Hepatocyte (in vitro differentiated cells): Measurements from ENCODE around the gene PPP6R2.

Source experiments
- EZH2 ChIP-seq: fragments of 200-600 bp; sonication (generic); IDR thresholded peaks from 2 replicates; pipeline ENCODE4 v1.6.1; 2016; ENCODE audit warnings: antibody characterized with exemption, mild to moderate bottlenecking, borderline replicate concordance
- EZH2phosphoT487 ChIP-seq: fragments of 200-600 bp; sonication (generic); IDR thresholded peaks from one replicate; pipeline ENCODE4 v1.6.1; 2018; ENCODE audit warnings: antibody characterized with exemption, mild to moderate bottlenecking, low read depth, moderate library complexity; ENCODE audit not compliant: unreplicated experiment, severe bottlenecking
- TF ChIP-seq, protein P1 (sequence below): fragments of 200-600 bp; sonication (generic); IDR thresholded peaks from 2 replicates; pipeline ENCODE4 v1.5.1; 2016; ENCODE audit warnings: antibody characterized with exemption, mild to moderate bottlenecking; ENCODE audit not compliant: poor library complexity

DNA sequence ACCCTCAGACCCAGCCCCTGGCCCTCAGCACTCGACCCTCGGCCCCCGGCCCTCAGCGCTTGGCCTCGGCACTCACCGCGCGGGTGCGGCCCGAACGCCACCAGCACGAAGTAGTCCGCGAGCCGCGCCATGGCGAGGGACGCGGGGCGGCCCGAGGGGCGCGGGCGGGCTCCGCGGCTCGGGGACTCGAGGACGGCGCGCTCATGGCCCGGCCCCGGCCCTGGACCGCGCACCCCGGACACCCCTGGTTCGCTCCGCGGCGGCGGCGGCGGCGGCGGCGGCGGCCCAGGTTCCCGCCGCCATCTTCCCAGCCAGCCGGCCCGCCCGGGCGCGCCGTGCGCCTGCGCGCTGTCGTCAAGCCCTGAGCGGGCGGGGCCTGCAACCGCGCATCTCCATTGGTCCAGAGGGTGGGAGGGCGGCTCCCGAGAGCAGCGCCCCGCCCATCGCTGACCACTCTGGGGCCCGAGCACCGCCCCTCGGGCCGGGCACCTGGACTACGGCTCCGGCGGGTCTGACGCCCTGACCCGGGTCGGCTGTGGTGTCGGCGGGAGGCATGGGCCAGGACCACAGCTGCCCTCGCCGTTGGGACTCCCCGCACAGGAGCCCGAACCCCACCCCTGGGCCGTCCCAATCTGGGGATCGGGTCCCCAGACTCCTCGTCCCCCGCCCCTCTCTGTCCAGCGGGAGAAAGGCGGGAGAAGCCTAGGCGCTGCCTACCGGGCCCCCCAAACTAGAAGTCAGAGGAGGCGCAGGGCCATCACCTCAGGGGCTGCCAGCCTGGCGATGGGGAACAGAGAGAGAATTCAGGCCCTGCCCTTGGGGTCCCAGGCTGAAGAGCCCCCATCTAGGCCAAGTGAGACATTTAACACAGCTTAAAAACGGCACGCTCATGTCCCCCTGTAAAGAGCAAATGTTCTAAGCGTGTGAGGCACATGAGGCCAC is 131.9 kb downstream of the PPP6R2 start, which contains the start of gene SBF1:
- TF ChIP-seq, protein P1, sequence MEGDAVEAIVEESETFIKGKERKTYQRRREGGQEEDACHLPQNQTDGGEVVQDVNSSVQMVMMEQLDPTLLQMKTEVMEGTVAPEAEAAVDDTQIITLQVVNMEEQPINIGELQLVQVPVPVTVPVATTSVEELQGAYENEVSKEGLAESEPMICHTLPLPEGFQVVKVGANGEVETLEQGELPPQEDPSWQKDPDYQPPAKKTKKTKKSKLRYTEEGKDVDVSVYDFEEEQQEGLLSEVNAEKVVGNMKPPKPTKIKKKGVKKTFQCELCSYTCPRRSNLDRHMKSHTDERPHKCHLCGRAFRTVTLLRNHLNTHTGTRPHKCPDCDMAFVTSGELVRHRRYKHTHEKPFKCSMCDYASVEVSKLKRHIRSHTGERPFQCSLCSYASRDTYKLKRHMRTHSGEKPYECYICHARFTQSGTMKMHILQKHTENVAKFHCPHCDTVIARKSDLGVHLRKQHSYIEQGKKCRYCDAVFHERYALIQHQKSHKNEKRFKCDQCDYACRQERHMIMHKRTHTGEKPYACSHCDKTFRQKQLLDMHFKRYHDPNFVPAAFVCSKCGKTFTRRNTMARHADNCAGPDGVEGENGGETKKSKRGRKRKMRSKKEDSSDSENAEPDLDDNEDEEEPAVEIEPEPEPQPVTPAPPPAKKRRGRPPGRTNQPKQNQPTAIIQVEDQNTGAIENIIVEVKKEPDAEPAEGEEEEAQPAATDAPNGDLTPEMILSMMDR: no peak
- TF ChIP-seq EZH2 (no peak), EZH2phosphoT487 (no peak)
